ENCODE measurements around the gene SRP68. TPM values are rescaled to one million over a fixed set of nuclear protein-coding genes. Genes with fewer than 3 reads are reported as not detected.

SRP68 gene
- total and polyA plus RNA-seq, 2 of the 4 experiments (the other 2 are of a cell fraction), result 47.1 to 82.6 TPM

- Histone ChIP-seq H3K9ac (ENCODE audit: low read depth, low read length) (no peak overlapping the region), H3K36me3 (ENCODE audit: control insufficient read depth, insufficient read depth, low read length) (no peaks in the 10 kb centered on the region), H3K56ac (ENCODE audit: extremely low read depth, insufficient read depth, low read length) (no peak overlapping the region), H3K18ac (ENCODE audit: low read depth, low read length) (no peak overlapping the region), H3K27me3 (ENCODE audit: control insufficient read depth, insufficient read depth, low read length) (no peaks in the 10 kb centered on the region), H4K91ac (ENCODE audit: insufficient read depth, low read depth, low read length) (no peak overlapping the region), H3K9me1 (ENCODE audit: insufficient read depth, low read length) (no peaks in the 10 kb centered on the region), H3K4ac (ENCODE audit: low read depth, low read length) (no peak overlapping the region), H4K8ac (ENCODE audit: low read depth in 2 of 2, low read length in 2 of 2) (no peak overlapping the region), H3K4me2 (ENCODE audit: low read depth, low read length) (no peak overlapping the region), H2BK15ac (ENCODE audit: low read depth, low read length) (no peak overlapping the region), H3K14ac (replicated peaks; ENCODE audit: low read depth, low read length) (no peak overlapping the region), H3K4me1 (ENCODE audit: control insufficient read depth, insufficient read depth, low read length) (peaks cover 11% of the 10 kb centered on the region), H4K5ac (ENCODE audit: low read depth, low read length) (no peak overlapping the region), H2BK5ac (ENCODE audit: low read depth, low read length, poor library complexity, severe bottlenecking) (no peak overlapping the region), H3K23ac (ENCODE audit: low read depth, low read length) (no peak overlapping the region), H3K27ac (ENCODE audit: insufficient read depth, low read length) (no peak overlapping the region), H3K79me1 (ENCODE audit: low read depth in 1 of 2, low read length in 2 of 2) (peaks cover 0 to 3% of the 10 kb centered on the region in 2 experiments; a peak in 1 of 4 replicates), H2AFZ (replicated peaks; ENCODE audit: low read length, poor library complexity) (no peak overlapping the region), H2BK20ac (ENCODE audit: low read depth, low read length) (no peak overlapping the region), H3K9me3 (ENCODE audit: control insufficient read depth, insufficient read depth, low read length) (no peaks in the 10 kb centered on the region), H2BK120ac (ENCODE audit: low read depth, low read length) (no peak overlapping the region), H2AK9ac (replicated peaks; ENCODE audit: low read depth, low read length, poor library complexity) (no peak overlapping the region), H3K4me3 (ENCODE audit: insufficient read depth, low read depth, low read length) (no peak overlapping the region), H4K20me1 (ENCODE audit: insufficient read depth, low read length) (no peaks in the 10 kb centered on the region), H2AK5ac (ENCODE audit: low read depth, low read length) (no peak overlapping the region)
- dilution Hi-C loops (cut with HindIII; ENCODE audit: low sequenced_read_pairs, unreplicated experiment), result no loop called here
- BruUV-seq (replicated peaks), result no TSS peak
- POLR2A ChIA-PET (ENCODE audit: unreplicated experiment), result no interaction called here
- TF ChIP-seq BHLHE40 (IDR thresholded peaks at IDR 0.05; ENCODE audit: low read depth, low read length), result no peak
- TF ChIP-seq ELK1 (IDR thresholded peaks at IDR 0.05; ENCODE audit: borderline replicate concordance, low read depth, low read length), result no peak
- no peak for TF ChIP-seq RCOR1 (IDR thresholded peaks at IDR 0.05; ENCODE audit: insufficient replicate concordance, low read length)
- TF ChIP-seq MAFK (IDR thresholded peaks at IDR 0.05; ENCODE audit: low read depth, low read length), result no peak
- no peak for TF ChIP-seq RFX5 (IDR thresholded peaks at IDR 0.05; ENCODE audit: low read depth, low read length)
- CTCF ChIA-PET, result no interaction called here
- 91% methylated on average over 48 of the region's 56 CpGs; no CpG with 5 or more reads in 1 of the 2 experiments for WGBS, 2 experiments (ENCODE audit: extremely low coverage in 2 of 2, insufficient read length in 1 of 2)
- in situ Hi-C loops (cut with MboI; ENCODE audit: low sequenced_read_pairs), result loop anchor here (5.0 kb wide), 1 partner anchor 97 kb away; no protein-coding TSS in a partner anchor
- intact Hi-C loops (cut with micrococcal nuclease), result loop anchor here (5.0 kb wide), 1 partner anchor 288 kb away; no protein-coding TSS in a partner anchor
- DNase-seq (no peak), ATAC-seq (ENCODE audit: low read depth) (no peak)
These were observed 63.5 kb downstream of the SRP68 start for GRCh38 chr17:76008630-76009425.

Measured in IMR-90 (cell line).